Measurements from ENCODE around the gene SIRT5.

SIRT5 gene

GRCh38 chr6:13537527-13537897 is 36.9 kb upstream of the SIRT5 start:
- Histone ChIP-seq H3K9ac (ENCODE audit: low read length) (no peak overlapping the region), H3K4me3 (ENCODE audit: low read length) (no peak overlapping the region), H3K27me3 (ENCODE audit: control insufficient read depth, insufficient read depth, low read length) (no peaks in the 10 kb centered on the region), H3K4me1 (ENCODE audit: control insufficient read depth, insufficient read depth, low read length) (no peaks in the 10 kb centered on the region), H3K36me3 (ENCODE audit: control insufficient read depth, insufficient read depth, low read length) (no peaks in the 10 kb centered on the region), H3K9me3 (ENCODE audit: control insufficient read depth, low read length) (no peaks in the 10 kb centered on the region)

- H3K4me1 ChIP-seq (ENCODE audit: control insufficient read depth, insufficient read depth, low read length): no peaks in the 10 kb centered on the region
- no peaks in the 10 kb centered on the region for H3K36me3 ChIP-seq (ENCODE audit: control insufficient read depth, insufficient read depth, low read length)
- H3K9ac ChIP-seq (ENCODE audit: low read length): no peak overlapping the region
- no peak overlapping the region for H3K4me3 ChIP-seq (ENCODE audit: low read length)
- no peaks in the 10 kb centered on the region for H3K9me3 ChIP-seq (ENCODE audit: control insufficient read depth, low read length)
- H3K27me3 ChIP-seq (ENCODE audit: control insufficient read depth, insufficient read depth, low read length): no peaks in the 10 kb centered on the region
Measured at GRCh38 chr6:13538084-13538483, 36.3 kb upstream of the SIRT5 start.

DNA sequence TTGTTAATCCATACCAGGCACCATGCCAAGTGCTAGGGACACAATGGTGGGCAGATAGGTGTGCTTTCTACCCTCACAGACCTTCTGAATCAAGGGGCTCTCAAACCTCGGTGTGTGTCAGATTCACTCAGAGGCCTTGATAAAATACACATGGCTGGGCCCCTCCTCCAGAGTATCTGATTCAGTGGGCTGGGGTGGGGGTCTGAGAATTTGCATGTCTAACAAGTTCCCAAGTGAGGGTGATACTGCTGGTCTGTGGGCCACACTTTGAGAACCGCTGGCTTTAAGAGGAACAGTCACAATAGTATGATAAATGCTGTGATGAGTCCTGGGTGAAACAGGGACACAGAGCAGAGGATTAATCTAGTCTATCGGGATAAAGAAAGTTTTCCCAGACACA is 35.8 kb upstream of the SIRT5 start:
- no peaks in the 10 kb centered on the region for H3K36me3 ChIP-seq (ENCODE audit: control insufficient read depth, insufficient read depth, low read length)
- no peaks in the 10 kb centered on the region for H3K9me3 ChIP-seq (ENCODE audit: control insufficient read depth, low read length)
- no peak overlapping the region for H3K9ac ChIP-seq (ENCODE audit: low read length)
- H3K4me1 ChIP-seq (ENCODE audit: control insufficient read depth, insufficient read depth, low read length): no peaks in the 10 kb centered on the region
- H3K27me3 ChIP-seq (ENCODE audit: control insufficient read depth, insufficient read depth, low read length): no peaks in the 10 kb centered on the region
- H3K4me3 ChIP-seq (ENCODE audit: low read length): no peak overlapping the region

GRCh38 chr6:13539572-13539971 is 34.8 kb upstream of the SIRT5 start:
- Histone ChIP-seq H3K9me3 (ENCODE audit: control insufficient read depth, low read length) (no peaks in the 10 kb centered on the region), H3K27me3 (ENCODE audit: control insufficient read depth, insufficient read depth, low read length) (no peaks in the 10 kb centered on the region), H3K9ac (ENCODE audit: low read length) (no peak overlapping the region), H3K4me3 (ENCODE audit: low read length) (no peak overlapping the region), H3K36me3 (ENCODE audit: control insufficient read depth, insufficient read depth, low read length) (no peaks in the 10 kb centered on the region), H3K4me1 (ENCODE audit: control insufficient read depth, insufficient read depth, low read length) (no peaks in the 10 kb centered on the region)

- H3K4me3 ChIP-seq (ENCODE audit: low read length): no peak overlapping the region
- H3K4me1 ChIP-seq (ENCODE audit: control insufficient read depth, insufficient read depth, low read length): no peaks in the 10 kb centered on the region
- H3K9ac ChIP-seq (ENCODE audit: low read length): no peak overlapping the region
- H3K27me3 ChIP-seq (ENCODE audit: control insufficient read depth, insufficient read depth, low read length): no peaks in the 10 kb centered on the region
- H3K9me3 ChIP-seq (ENCODE audit: control insufficient read depth, low read length): no peaks in the 10 kb centered on the region
- no peaks in the 10 kb centered on the region for H3K36me3 ChIP-seq (ENCODE audit: control insufficient read depth, insufficient read depth, low read length)
Measured at GRCh38 chr6:13541496-13541895, 32.9 kb upstream of the SIRT5 start.

DNA sequence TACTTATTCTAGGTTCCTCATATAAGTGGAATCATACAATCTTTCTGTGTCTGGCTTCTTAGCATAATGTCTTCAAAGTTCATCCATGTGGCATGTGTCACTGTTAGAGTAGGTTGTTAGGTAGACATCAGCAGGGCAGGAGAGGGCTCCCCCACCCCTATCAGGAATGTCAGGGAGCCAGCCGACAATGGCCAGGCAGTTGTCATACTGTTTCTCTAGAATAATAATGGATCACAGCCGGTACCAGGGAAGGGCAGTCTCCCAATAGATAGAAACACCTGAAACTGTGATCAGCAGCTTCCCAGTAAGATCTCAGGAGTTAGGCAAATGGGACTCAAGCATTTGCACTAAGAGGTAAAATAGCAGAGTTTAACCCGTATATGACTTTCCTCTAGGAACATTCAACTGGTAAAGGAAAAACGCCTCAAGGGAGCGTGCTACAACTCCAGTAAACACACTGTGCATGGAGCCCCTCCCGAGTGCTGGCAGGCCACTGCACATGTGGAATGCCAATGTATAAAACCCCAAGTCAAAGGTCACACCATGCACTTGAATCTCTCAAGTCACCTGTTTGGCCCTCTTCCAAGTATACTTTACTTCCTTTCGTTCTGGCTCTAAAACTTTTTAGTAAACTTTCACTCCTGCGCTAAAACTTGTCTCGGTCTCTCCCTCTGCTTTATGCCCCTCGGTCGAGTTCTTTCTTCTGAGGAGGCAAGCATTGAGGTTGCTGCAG is 29.8 kb upstream of the SIRT5 start:
- H3K27me3 ChIP-seq (ENCODE audit: control insufficient read depth, insufficient read depth, low read length): no peaks in the 10 kb centered on the region
- no peak overlapping the region for H3K9ac ChIP-seq (ENCODE audit: low read length)
- H3K4me1 ChIP-seq (ENCODE audit: control insufficient read depth, insufficient read depth, low read length): peaks cover 8% of the 10 kb centered on the region

GRCh38 chr6:13545885-13546284 is 28.5 kb upstream of the SIRT5 start:
- Histone ChIP-seq H3K9ac (ENCODE audit: low read length) (no peak overlapping the region), H3K36me3 (ENCODE audit: control insufficient read depth, insufficient read depth, low read length) (no peaks in the 10 kb centered on the region), H3K4me3 (ENCODE audit: low read length) (no peak overlapping the region), H3K9me3 (ENCODE audit: control insufficient read depth, low read length) (no peaks in the 10 kb centered on the region), H3K4me1 (ENCODE audit: control insufficient read depth, insufficient read depth, low read length) (peaks cover 8% of the 10 kb centered on the region), H3K27me3 (ENCODE audit: control insufficient read depth, insufficient read depth, low read length) (no peaks in the 10 kb centered on the region)

More for the DNA sequence above, 29.8 kb upstream of the SIRT5 start:
- H3K9me3 ChIP-seq (ENCODE audit: control insufficient read depth, low read length): no peaks in the 10 kb centered on the region
- no peak overlapping the region for H3K4me3 ChIP-seq (ENCODE audit: low read length)
- no peaks in the 10 kb centered on the region for H3K36me3 ChIP-seq (ENCODE audit: control insufficient read depth, insufficient read depth, low read length)

GRCh38 chr6:13548500-13549210 is 25.7 kb upstream of the SIRT5 start:
- Histone ChIP-seq H3K9me3 (ENCODE audit: control insufficient read depth, low read length) (no peaks in the 10 kb centered on the region), H3K36me3 (ENCODE audit: control insufficient read depth, insufficient read depth, low read length) (no peaks in the 10 kb centered on the region), H3K9ac (ENCODE audit: low read length) (no peak overlapping the region), H3K4me3 (ENCODE audit: low read length) (no peak overlapping the region), H3K4me1 (ENCODE audit: control insufficient read depth, insufficient read depth, low read length) (peaks cover 8% of the 10 kb centered on the region), H3K27me3 (ENCODE audit: control insufficient read depth, insufficient read depth, low read length) (no peaks in the 10 kb centered on the region)

DNA sequence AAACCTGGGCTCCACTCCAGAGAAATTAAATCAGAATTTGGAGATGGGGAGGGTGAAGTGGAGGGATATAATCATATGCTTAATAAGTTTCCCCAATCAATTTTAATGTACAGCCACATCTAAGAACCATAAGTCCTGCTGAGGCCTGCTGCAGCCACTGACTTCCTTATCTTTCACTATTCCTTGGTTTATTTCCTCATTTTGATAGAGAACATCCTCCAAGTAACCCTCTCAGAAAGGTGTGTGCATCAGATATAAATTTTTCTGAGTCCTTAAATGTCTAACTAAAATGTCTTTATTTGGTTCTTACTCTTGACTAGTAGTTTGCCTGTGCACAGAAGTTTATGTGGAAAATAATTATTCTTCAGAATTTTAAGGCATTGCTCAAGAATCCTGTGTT is 23.7 kb upstream of the SIRT5 start:
- H3K4me1 ChIP-seq (ENCODE audit: control insufficient read depth, insufficient read depth, low read length): peaks cover 12% of the 10 kb centered on the region
- H3K4me3 ChIP-seq (ENCODE audit: low read length): no peak overlapping the region
- H3K27me3 ChIP-seq (ENCODE audit: control insufficient read depth, insufficient read depth, low read length): no peaks in the 10 kb centered on the region
- H3K36me3 ChIP-seq (ENCODE audit: control insufficient read depth, insufficient read depth, low read length): no peaks in the 10 kb centered on the region
- no peaks in the 10 kb centered on the region for H3K9me3 ChIP-seq (ENCODE audit: control insufficient read depth, low read length)
- no peak overlapping the region for H3K9ac ChIP-seq (ENCODE audit: low read length)

DNA sequence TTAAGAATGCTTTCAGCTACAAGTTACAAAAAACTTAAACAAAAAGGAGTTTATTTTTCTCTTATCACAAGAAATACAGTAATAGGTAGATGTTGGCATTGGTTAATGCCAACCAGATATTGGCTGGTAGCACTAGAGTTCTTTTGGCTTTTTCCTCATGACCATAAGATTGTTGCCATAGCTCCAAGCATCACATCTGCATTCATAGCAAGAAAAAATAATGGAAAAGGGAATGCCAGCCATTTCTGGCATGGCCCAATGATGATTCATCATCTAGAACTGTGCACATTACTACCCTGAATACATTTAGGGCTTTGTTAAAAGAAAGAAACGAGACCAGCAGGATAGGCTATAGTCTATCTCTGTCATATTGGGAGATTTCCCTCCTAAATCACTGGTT is 20.8 kb upstream of the SIRT5 start:
- Histone ChIP-seq H3K4me1 (ENCODE audit: control insufficient read depth, insufficient read depth, low read length) (peaks cover 9% of the 10 kb centered on the region), H3K27me3 (ENCODE audit: control insufficient read depth, insufficient read depth, low read length) (no peaks in the 10 kb centered on the region), H3K9me3 (ENCODE audit: control insufficient read depth, low read length) (no peaks in the 10 kb centered on the region), H3K9ac (ENCODE audit: low read length) (no peak overlapping the region), H3K36me3 (ENCODE audit: control insufficient read depth, insufficient read depth, low read length) (no peaks in the 10 kb centered on the region), H3K4me3 (ENCODE audit: low read length) (no peak overlapping the region)

DNA sequence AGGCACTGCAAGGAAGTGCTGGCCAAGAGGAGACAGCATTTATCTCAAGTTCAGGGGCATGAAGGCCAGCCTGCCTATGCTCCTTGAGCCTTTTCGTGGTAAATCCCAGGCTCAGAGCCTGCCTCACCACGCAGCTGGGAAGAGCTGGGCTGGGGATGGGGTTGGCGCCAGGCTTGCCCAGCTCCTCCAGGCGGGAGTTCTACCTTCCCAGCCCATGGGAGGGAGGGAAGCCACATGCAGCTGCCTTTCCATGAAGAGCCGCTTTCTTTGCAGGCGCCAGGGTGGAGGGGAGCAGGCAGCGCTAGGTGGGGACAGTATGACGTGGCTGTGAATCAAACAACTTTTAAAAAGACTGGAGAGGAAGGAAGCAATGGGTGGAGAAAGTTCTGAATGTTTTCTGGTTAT is 19.5 kb upstream of the SIRT5 start:
- Histone ChIP-seq H3K9ac (ENCODE audit: low read length) (no peak overlapping the region), H3K36me3 (ENCODE audit: control insufficient read depth, insufficient read depth, low read length) (no peaks in the 10 kb centered on the region), H3K9me3 (ENCODE audit: control insufficient read depth, low read length) (no peaks in the 10 kb centered on the region), H3K4me3 (ENCODE audit: low read length) (no peak overlapping the region), H3K4me1 (ENCODE audit: control insufficient read depth, insufficient read depth, low read length) (peaks cover 4% of the 10 kb centered on the region), H3K27me3 (ENCODE audit: control insufficient read depth, insufficient read depth, low read length) (no peaks in the 10 kb centered on the region)

DNA sequence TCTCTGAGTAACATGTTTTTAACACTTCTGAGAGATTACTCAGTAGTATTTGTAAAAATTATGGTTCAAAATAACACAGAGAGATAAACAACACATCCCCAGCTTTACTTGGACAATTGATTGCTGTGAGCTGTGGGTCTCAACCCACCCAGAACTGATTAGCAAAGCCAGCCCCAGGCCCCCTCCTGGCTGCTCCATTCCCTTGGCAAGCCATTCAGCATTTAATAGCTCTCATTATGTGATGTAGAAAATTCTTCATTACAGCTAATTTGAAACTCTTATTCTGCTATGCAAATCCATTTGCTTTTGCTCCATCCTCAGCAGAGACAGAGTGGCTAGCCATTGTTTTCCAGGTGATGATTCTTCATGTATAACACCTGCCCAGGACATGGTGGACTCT is 16.6 kb upstream of the SIRT5 start:
- no peaks in the 10 kb centered on the region for H3K36me3 ChIP-seq (ENCODE audit: control insufficient read depth, insufficient read depth, low read length)
- H3K4me1 ChIP-seq (ENCODE audit: control insufficient read depth, insufficient read depth, low read length): peaks cover 4% of the 10 kb centered on the region

More for the DNA sequence above, 16.6 kb upstream of the SIRT5 start:
- H3K9ac ChIP-seq (ENCODE audit: low read length): no peak overlapping the region
- no peak overlapping the region for H3K4me3 ChIP-seq (ENCODE audit: low read length)
- H3K9me3 ChIP-seq (ENCODE audit: control insufficient read depth, low read length): no peaks in the 10 kb centered on the region
- H3K27me3 ChIP-seq (ENCODE audit: control insufficient read depth, insufficient read depth, low read length): no peaks in the 10 kb centered on the region

All from mucosa of stomach (tissue), 1 donor.